HG02885 (cell line): ENCODE results near the gene CELF3.

Source experiments
- ATAC-seq: cut with Tn5 transposase; IDR thresholded peaks from one replicate; pipeline ENCODE4 v1.9.1; 2021; ENCODE audit warnings: mild to moderate bottlenecking; ENCODE audit not compliant: unreplicated experiment, poor library complexity

The CELF3 gene

GRCh38 chr1:151721788-151722510 is 5.3 kb upstream of the CELF3 start:
- ATAC-seq: no peak

- ATAC-seq: no peak
Measured at GRCh38 chr1:151720974-151721787, 4.6 kb upstream of the CELF3 start, which contains the start of gene RIIAD1. RIIAD1 (plus strand) TSS chr1:151721522; CDS start chr1:151721537, 15 bp downstream.

DNA sequence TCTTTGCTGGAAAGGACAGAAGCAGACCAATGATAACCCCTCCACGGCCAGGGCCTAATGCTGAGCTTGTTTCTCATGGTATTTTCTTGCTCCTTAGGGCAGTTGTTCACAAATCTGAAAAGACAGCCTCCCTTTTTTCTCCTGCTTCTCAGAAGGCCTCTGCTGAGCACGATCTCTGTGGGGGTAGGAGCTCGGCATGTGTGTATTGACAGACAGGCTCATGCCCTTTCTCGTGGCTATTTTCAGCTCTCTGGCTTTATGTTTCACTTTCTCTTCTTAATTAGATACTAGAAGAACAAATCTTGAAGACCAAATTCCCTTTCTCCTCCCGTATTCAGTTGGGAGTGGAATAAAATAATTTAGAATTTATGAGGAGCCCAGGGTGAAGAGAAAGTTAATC is 4.0 kb upstream of the CELF3 start:
- ATAC-seq: no peak

- no peak for ATAC-seq
Measured at GRCh38 chr1:151720125-151720524, 3.5 kb upstream of the CELF3 start.

DNA sequence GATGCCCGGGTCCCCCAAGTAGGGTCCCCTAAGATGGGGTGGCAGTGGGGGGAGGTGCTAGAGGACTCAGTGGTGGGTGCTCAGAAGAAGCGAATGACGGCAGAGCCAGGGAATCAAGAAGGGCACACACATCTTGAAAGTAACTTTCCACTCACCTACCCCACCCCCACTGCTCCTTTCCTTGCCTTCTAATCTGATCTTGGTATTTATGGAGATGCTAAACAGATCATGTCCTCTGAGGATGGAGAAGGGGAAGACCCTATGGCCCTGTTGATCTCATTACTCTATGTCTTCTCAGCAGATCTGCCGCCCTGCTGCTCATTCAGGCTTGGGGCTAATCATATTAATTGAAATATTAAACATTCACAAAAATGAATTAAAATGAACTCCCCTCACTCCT is 2.1 kb upstream of the CELF3 start:
- ATAC-seq: no peak

GRCh38 chr1:151718011-151718431 is 1.4 kb upstream of the CELF3 start:
- ATAC-seq: no peak

- no peak for ATAC-seq
Measured at GRCh38 chr1:151716405-151716762, 219 bp downstream of the CELF3 start.

DNA sequence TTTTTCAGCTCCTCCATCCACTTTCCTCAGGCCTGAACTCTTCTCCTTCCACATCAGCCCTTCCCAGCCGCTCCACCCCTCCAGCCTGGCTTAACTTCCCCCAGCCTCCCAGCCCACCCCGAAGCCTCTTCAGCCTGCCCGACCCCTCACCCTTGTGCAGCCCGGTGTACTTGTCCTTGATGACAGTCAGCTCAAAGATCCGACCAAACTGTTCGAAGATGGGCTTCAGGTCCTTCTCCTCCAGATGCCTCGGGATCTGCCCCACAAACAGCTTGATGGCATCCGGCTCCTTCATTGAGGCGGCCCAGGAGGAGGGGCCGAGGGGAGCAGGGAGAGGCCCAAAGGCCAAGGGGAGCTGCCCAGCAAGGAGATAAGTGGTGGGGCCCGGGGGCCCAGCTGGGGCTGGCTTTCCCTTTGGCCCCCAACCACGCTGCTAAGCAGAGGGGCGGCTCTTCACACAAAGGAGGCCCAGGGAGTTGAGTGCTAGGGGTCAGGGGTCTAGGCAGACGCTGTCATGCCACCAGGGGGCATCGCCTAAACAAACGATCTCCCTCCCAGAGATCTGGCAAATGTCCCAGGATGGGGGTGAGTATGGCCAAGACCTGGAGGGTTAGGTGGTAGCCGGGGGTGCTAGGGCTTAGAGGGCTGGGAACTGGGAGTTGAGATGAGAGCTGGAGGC is 738 bp downstream of the CELF3 start:
- no peak for ATAC-seq

- ATAC-seq: no peak
Measured at GRCh38 chr1:151714820-151715725, 1.5 kb downstream of the CELF3 start.

DNA sequence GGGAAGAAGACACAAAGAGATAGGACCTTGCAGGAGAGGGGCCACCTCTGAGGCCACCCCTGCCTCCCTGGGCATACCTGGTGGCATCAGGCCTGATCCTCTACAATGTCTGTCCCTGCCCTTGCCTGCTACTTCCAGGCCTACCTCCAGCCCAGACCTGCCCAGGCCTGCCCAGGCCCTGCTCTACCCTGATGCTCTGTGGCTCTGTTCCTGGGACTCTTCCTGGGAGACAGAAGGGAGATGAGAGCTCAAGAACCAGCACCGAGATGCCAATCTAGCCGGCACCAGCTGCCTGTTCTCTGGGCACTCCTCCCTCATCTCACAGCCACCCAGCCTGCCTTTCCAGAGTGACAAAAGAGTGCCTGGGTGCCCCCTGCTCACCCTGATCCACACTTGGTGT is 2.7 kb downstream of the CELF3 start:
- ATAC-seq: no peak

DNA sequence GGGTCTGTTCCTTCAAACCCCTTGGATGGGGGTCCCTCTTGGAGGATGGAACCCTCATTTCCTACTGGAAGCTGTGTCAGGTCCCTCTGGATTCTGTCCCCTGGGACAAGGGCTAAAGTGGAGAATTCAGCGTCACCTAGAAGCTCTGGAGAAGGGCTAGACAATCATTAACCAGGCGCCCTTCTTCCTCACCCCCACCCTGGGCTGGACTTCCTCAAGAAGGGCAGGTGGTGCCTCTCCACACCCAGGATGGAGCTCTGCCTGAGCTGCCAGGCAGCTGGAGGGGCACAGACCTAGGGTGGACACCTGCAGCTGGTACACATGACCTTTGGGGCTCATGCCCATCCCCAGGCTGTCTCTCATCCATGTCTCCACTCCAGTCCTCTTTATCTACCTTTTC is 3.6 kb downstream of the CELF3 start:
- ATAC-seq: no peak

DNA sequence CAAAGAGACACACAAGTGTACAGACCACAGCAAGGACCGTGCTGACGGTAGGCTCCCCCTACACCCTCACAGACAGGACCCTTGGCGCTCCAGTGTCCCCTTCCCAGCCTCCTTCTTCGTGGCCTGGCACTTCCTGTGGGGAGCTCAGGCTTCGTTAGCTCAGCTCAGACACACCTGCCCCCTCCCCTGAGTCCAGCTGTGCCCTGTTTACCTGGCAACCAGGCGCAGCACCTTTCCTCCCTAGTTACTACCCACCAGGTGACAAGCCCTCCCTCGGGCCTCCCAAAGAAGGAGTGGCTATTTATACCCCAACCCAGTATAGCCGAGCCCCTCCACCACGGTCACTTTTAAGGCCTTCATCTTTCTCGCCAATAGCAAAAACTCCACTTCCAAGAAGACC is 4.7 kb downstream of the CELF3 start:
- ATAC-seq: no peak

DNA sequence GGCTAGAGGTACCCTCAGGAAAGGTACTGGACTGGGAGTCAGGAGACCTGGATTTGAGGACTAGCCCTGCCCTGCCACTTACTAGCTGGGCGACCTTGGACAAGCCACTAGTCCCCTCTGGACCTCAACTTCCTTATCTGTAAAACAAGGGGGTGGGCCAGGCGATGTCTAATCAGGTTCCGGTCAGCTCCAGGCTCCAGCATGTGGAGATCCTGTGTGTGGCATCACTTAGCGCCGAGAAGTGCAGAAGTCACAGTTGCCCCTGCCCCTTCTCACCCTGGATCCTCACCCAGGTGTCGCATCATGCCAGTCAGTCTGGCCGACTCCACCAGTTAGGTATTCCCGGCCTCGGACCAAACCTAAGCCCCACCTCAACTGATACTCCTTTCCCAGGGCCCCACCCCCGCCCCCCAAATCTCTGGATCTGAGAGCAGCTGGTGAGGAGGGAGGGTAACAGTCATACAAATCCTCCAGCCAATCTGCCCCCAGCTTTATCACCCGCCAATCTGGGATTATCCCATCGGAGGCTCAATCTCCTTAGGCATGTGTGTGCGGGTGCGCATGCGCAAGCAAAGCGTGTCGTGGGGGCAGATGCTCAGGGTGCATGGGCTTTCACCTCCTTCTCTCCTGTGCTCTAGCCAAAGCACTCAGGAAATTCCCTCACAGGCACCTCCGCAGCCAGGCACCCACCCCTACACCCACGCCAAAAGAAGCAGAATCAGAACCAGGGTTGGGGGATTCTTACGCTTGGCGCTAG is 5.4 kb downstream of the CELF3 start:
- ATAC-seq: no peak

DNA sequence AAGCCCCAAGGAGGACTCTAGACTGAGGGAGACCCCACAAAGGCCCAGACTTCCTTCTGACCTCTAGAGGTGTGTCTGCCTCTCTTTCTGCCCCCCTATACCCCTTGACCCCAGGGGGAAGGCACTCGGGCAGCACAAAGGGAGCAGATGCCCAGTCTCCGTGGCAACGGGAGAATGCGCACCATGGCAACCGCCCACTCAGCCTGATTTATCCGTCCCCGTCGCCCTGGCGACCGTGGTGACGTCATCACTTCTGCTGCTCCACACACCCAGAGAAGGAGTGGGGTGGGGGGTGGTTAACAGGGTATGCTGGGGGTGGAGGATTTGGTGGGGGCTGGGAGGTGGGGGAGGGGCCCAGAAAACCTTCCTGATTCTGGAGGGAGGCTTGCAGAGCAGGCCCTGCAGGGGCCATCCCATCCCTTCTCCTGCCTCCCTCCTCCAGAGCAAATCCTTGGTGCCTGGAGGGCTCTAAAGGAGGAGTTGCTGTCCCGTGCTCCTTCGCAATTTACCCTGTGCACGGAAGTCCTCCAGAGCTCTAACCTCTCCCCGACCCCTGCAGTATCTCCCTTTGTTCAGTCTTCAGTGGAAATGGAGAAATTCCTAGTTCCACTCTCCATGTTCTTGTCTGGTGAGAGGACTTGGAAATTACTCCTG is 6.3 kb downstream of the CELF3 start:
- ATAC-seq: no peak

- no peak for ATAC-seq
Measured at GRCh38 chr1:151708891-151709290, 7.7 kb downstream of the CELF3 start.

- ATAC-seq: no peak
Measured at GRCh38 chr1:151707541-151708065, 9.0 kb downstream of the CELF3 start.

- no peak for ATAC-seq
Measured at GRCh38 chr1:151706464-151707415, 9.9 kb downstream of the CELF3 start.
